Activated CD8-positive, alpha-beta memory T cell treated with anti-CD3 and anti-CD28 coated beads for 36 hours (primary cell): Measurements from ENCODE around the gene C2orf69. TPM values are rescaled to one million over a fixed set of nuclear protein-coding genes. Genes with fewer than 3 reads are reported as not detected.
"Not testable (repeated sequence)": the region's sequence is repeated elsewhere in the genome, so short reads cannot be mapped to it uniquely, and the experiment has no call there.

Experiments used
- CTCF ChIA-PET: fragments of 350-600 bp; sonication (Branson Sonifier 250); formaldehyde crosslinking; loops from one replicate; lab custom pipeline; 2021; ENCODE audit warnings: antibody characterized with exemption; lab: Charles Lee
- POLR2A ChIA-PET: fragments of 350-600 bp; sonication (Branson Sonifier 250); formaldehyde crosslinking; loops from one replicate; lab custom pipeline; 2021; ENCODE audit warnings: antibody characterized with exemption; lab: Charles Lee
- total RNA-seq, 2 experiments: library from RNA; stranded (reverse); gene quantifications; one replicate each; pipeline ENCODE4 v1.2.3, GENCODE V29; 2021

C2orf69 gene
- total RNA-seq, 2 experiments from 2014 or later, result 19.7 to 20.5 TPM

- POLR2A ChIA-PET, result interaction anchor here (1.1 kb wide), 1 partner anchor 42 kb away, joined by 3 read pairs; no protein-coding TSS in a partner anchor
- CTCF ChIA-PET, result interaction anchor here (0.5 kb wide), 1 partner anchor 660 kb away, joined by 3 read pairs; no protein-coding TSS in a partner anchor
These were observed 598 bp upstream of the C2orf69 start for GRCh38 chr2:199910338-199911051.

- CTCF ChIA-PET, result interaction anchor here (0.7 kb wide), 1 partner anchor 1539 kb away, joined by 3 read pairs; the partner anchor contains the start of gene TRAK2
- POLR2A ChIA-PET, result interaction anchor here (1.1 kb wide), 1 partner anchor 41 kb away, joined by 3 read pairs; no protein-coding TSS in a partner anchor
These were observed 726 bp downstream of the C2orf69 start for GRCh38 chr2:199911877-199912161.

- POLR2A ChIA-PET, result not testable (repeated sequence)
- CTCF ChIA-PET, result interaction anchor here (0.7 kb wide), 1 partner anchor 1539 kb away, joined by 3 read pairs; the partner anchor contains the start of gene TRAK2
These were observed 1.5 kb downstream of the C2orf69 start for GRCh38 chr2:199912553-199913114.

- CTCF ChIA-PET, result no interaction called here
- POLR2A ChIA-PET, result no interaction called here
These were observed 3.4 kb downstream of the C2orf69 start for GRCh38 chr2:199914372-199914958.

- ChIA-PET CTCF (no interaction called here), POLR2A (no interaction called here)
These were observed 5.9 kb downstream of the C2orf69 start for GRCh38 chr2:199916980-199917379.

DNA sequence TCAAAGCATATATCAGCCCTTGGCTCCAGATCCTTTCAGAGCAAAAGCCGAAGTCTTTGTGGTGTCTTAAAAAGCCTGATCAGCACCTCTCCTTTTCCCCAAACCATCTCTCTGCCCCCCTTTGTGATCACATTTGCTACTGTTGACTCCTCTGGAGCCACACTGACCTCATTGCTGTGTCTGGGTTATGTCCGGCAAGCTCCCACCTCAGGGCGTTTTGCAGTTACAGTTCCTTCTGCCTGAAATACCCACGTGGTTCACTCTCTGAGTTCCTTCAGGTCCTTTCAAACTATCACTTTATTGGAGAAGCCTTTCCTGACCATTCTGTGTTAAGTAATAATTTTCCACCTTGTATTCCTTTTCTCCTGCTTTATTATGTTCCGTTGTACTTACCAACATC, 11.8 kb downstream of the C2orf69 start:
- POLR2A ChIA-PET, result no interaction called here
- CTCF ChIA-PET, result no interaction called here

- ChIA-PET CTCF (no interaction called here), POLR2A (no interaction called here)
These were observed 12.8 kb downstream of the C2orf69 start for GRCh38 chr2:199923924-199924323.

- POLR2A ChIA-PET, result no interaction called here
- CTCF ChIA-PET, result no interaction called here
These were observed 15.7 kb downstream of the C2orf69 start for GRCh38 chr2:199926806-199927205.

- CTCF ChIA-PET, result no interaction called here
- POLR2A ChIA-PET, result no interaction called here
These were observed 17.1 kb downstream of the C2orf69 start for GRCh38 chr2:199928226-199928625.

GRCh38 chr2:199928626-199929025, 17.5 kb downstream of the C2orf69 start:
- CTCF ChIA-PET, result no interaction called here
- POLR2A ChIA-PET, result no interaction called here

DNA sequence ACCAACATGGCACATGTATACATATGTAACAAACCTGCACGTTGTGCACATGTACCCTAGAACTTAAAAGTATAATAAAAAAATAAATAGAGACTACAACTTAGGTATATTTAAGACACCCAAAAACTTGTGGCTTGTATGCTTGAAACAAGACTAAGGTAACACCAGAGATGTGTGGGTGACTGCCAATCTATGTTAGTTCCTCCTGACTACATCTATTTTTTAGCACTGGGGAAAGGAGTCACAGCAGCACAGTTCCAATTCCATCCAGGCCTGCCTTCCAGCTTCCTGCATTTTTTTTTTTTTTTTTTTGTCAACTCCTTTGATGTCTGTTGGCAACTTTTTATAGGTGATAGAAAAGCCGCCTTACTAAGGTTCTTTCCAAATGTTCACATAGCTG, 18.2 kb downstream of the C2orf69 start:
- ChIA-PET POLR2A (no interaction called here), CTCF (no interaction called here)

GRCh38 chr2:199932312-199932855, 21.3 kb downstream of the C2orf69 start:
- CTCF ChIA-PET, result no interaction called here
- POLR2A ChIA-PET, result no interaction called here

- CTCF ChIA-PET, result no interaction called here
- POLR2A ChIA-PET, result no interaction called here
These were observed 22.4 kb downstream of the C2orf69 start for GRCh38 chr2:199933466-199933865.

- ChIA-PET POLR2A (no interaction called here), CTCF (no interaction called here)
These were observed 25.5 kb downstream of the C2orf69 start for GRCh38 chr2:199936554-199936953.

DNA sequence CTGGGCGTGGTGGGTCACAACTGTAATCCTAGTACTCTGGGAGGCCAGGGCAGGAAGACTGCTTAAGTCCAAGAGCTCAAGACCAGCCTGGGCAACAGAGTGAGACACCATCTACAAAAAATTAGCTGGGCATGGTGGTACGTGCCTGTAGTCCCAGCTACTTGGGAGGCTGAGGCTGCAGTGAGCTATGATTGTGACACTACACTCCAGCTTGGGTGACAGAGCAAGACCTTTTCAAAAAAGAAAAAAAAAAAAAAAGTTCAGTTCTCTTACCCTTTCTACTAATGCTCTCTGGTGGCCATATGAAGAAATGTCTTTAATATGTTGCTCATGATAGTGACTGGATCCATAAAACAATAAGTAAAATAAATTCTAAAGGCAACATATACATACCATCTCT, 29.3 kb downstream of the C2orf69 start:
- POLR2A ChIA-PET, result no interaction called here
- CTCF ChIA-PET, result interaction anchor here (1.1 to 2.2 kb wide), 2 partner anchors 9 to 39 kb away, joined by 3 to 5 read pairs; no protein-coding TSS in a partner anchor

GRCh38 chr2:199943373-199943772, 32.3 kb downstream of the C2orf69 start:
- POLR2A ChIA-PET, result no interaction called here
- CTCF ChIA-PET, result no interaction called here

DNA sequence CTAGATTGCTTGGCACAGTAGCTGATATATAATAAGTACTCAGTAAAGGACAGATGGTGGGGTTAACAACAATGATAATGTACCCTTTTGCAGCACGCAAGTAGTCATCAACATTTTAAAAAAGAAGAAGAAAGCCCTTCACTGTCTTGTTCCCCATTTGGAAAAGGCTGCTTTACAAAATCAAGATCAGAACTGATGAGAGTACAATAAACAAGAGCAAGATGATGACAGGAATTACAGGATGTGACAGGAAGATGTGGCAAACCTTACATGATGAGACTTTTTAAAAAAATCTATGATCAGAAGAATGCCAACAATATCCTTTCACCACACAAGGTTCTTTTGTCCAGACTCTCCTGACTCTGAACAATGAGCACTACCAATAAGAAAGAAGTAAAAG, 35.1 kb downstream of the C2orf69 start:
- ChIA-PET CTCF (no interaction called here), POLR2A (no interaction called here)

DNA sequence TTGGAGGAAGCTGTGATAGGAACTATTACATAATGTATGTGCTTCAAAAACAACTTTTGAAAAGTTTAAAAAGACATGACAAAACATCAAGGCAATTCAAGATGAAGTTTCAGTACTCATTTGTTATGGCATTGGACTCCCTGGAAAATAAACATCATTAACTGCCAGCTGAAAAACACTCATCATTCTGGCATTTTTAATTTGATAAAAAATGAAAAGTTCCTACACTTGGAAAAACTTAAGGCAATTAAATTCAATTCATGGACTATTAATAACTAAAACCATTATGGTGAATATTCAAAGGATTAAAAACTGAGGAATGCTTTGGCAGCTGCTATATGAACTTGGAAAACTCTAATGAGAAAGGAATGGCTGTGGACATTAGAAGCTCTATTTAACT, 35.7 kb downstream of the C2orf69 start:
- ChIA-PET POLR2A (no interaction called here), CTCF (no interaction called here)

DNA sequence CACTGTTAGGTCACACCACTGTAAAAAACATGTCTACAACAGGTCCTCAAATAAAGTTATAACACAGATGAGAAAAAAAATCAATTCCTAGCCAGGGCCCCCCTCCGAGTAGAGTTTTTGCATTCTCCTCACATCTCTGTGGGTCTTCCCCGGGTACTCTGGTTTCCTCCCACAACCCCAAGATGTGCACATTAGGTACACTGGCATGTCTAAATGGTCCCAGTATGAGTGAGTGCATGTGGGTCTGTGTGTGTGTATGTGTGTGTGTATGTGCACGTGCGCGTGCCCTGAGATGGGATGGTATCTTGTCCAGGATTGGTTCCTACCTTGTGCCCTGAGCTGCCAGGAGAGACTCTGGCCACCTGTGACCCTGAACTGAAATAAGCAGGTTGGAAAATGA, 39.3 kb downstream of the C2orf69 start:
- POLR2A ChIA-PET, result no interaction called here
- CTCF ChIA-PET, result interaction anchor here (0.6 kb wide), 1 partner anchor 369 kb away, joined by 4 read pairs; no protein-coding TSS in a partner anchor

- POLR2A ChIA-PET, result no interaction called here
- CTCF ChIA-PET, result no interaction called here
These were observed 39.9 kb downstream of the C2orf69 start for GRCh38 chr2:199951023-199951422.

GRCh38 chr2:199955007-199955338, 43.9 kb downstream of the C2orf69 start:
- POLR2A ChIA-PET, result no interaction called here

More at GRCh38 chr2:199955007-199955338, 43.9 kb downstream of the C2orf69 start:
- CTCF ChIA-PET, result no interaction called here
